SK-N-SH (cell line): ENCODE results near the gene CDKL4.

Source experiments
- CTCF ChIP-seq: fragments of 200-600 bp; sonication (generic); IDR thresholded peaks from 2 replicates; pipeline ENCODE4 v1.6.1; 2017; ENCODE audit warnings: antibody characterized with exemption, mild to moderate bottlenecking, moderate library complexity
- EP300 ChIP-seq, 2 experiments: IDR thresholded peaks; 2 replicates each; pipeline versions ENCODE4 v1.4.0 to v1.6.1; 2012; ENCODE audit warnings: borderline replicate concordance in 1 of 2, low read depth in 1 of 2, low read length in 1 of 2
- EZH2phosphoT487 ChIP-seq: fragments of 200-600 bp; sonication (generic); IDR thresholded peaks from 2 replicates; pipeline ENCODE4 v1.6.1; 2017; ENCODE audit warnings: low read depth, mixed run types, mild to moderate bottlenecking, antibody characterized with exemption, moderate library complexity, borderline replicate concordance
- FOXJ3 ChIP-seq: sonication (generic); formaldehyde crosslinking; IDR thresholded peaks from 2 replicates; pipeline ENCODE4 v1.5.1; 2020; ENCODE audit warnings: mild to moderate bottlenecking, missing genetic modification reagents
- MAX ChIP-seq: IDR thresholded peaks from 2 replicates; pipeline ENCODE4 v1.4.0; 2012; ENCODE audit warnings: low read depth
- MXI1 ChIP-seq: IDR thresholded peaks from 2 replicates; pipeline ENCODE4 v1.6.1; 2012; ENCODE audit warnings: mild to moderate bottlenecking, low read depth, low read length, improper control_type of control experiment
- PBX3 ChIP-seq: IDR thresholded peaks from 2 replicates; pipeline ENCODE4; 2012
- POLR2AphosphoS5 ChIP-seq: IDR thresholded peaks from 2 replicates; pipeline ENCODE4 v1.6.1; 2012; ENCODE audit warnings: low read depth, low read length
- RAD21 ChIP-seq: IDR thresholded peaks from 2 replicates; pipeline ENCODE4 v1.6.1; 2012; ENCODE audit warnings: mild to moderate bottlenecking, low read length
- SIN3A ChIP-seq: IDR thresholded peaks from 2 replicates; pipeline ENCODE4 v1.6.1; 2012; ENCODE audit warnings: low read depth, mild to moderate bottlenecking, low read length, moderate library complexity, borderline replicate concordance
- SMC3 ChIP-seq: IDR thresholded peaks from 2 replicates; pipeline ENCODE4 v1.6.1; 2012; ENCODE audit warnings: low read depth, low read length, improper control_type of control experiment
- TEAD4 ChIP-seq: IDR thresholded peaks from 2 replicates; pipeline ENCODE4 v1.4.0; 2012; ENCODE audit warnings: mild to moderate bottlenecking, borderline replicate concordance; ENCODE audit not compliant: insufficient read depth
- YY1 ChIP-seq: IDR thresholded peaks from 2 replicates; pipeline ENCODE4 v1.4.0; 2012; ENCODE audit warnings: low read depth, mild to moderate bottlenecking

GRCh38 chr2:39234754-39235153, 9.0 kb downstream of the CDKL4 start:
- no peak for TF ChIP-seq POLR2AphosphoS5
- TF ChIP-seq TEAD4 = no peak
- no peak for TF ChIP-seq CTCF
- no peak for TF ChIP-seq PBX3
- no peak for TF ChIP-seq MXI1
- no peak for TF ChIP-seq RAD21
- no peak for TF ChIP-seq SMC3
- TF ChIP-seq EZH2phosphoT487 = no peak
- no peak for TF ChIP-seq MAX
- TF ChIP-seq SIN3A = no peak
- TF ChIP-seq EP300 (IDR thresholded peaks at IDR 0.05; ENCODE audit: borderline replicate concordance in 1 of 2, low read depth in 1 of 2, low read length in 1 of 2) = no peak
- no peak for TF ChIP-seq FOXJ3
- no peak for TF ChIP-seq YY1
